T-cell (primary cell): ENCODE data around the gene THAP11. TPM values are rescaled to one million over a fixed set of nuclear protein-coding genes. Genes with fewer than 3 reads are reported as not detected.

Source experiments
- ATAC-seq, 4 experiments: fragments of 200-7000 bp in 3 of 4; fragments of 150-1000 bp in 1 of 4; cut with Tn5 transposase; replicated peaks in 1 of 4; 1 replicate in 3 of 4; 2 replicates in 1 of 4; pipeline ENCODE4 v1.10.0; 2021; ENCODE audit warnings: moderate library complexity in 3 of 4, mild to moderate bottlenecking in 2 of 4, moderate number of reproducible peaks in 1 of 4
- CTCF ChIA-PET, 2 donors: fragments of 300-600 bp; sonication (Branson Sonifier 250); formaldehyde crosslinking; loops; one replicate each; lab custom pipeline; 2022; ENCODE audit warnings: antibody characterized with exemption in 2 of 2; lab: Charles Lee
- POLR2A ChIA-PET, 2 donors: fragments of 300-600 bp; sonication (Branson Sonifier 250); formaldehyde crosslinking; loops; one replicate each; lab custom pipeline; 2022; ENCODE audit warnings: antibody characterized with exemption in 2 of 2; lab: Charles Lee
- DNase-seq, 35 experiments: peaks; one replicate each; pipeline versions ENCODE4 v3.0.0 to v3.0.0-alpha.2; 2013 to 2023
- H3K27ac ChIP-seq: one replicate; pipeline ENCODE4 v1.5.1; 2013; ENCODE audit warnings: low read length
- H3K27me3 ChIP-seq, 2 experiments: replicated peaks in 1 of 2; 1 replicate in 1 of 2; 2 replicates in 1 of 2; pipeline versions ENCODE4 v1.6.1 to v1.7.0; 2013; ENCODE audit warnings: low read length in 1 of 2, mixed read lengths in 1 of 2; ENCODE audit not compliant: control insufficient read depth in 2 of 2, insufficient read depth in 2 of 2; ENCODE audit errors: extremely low read depth in 1 of 2
- H3K36me3 ChIP-seq, 2 donors: 1 replicate in 1 of 2; 2 replicates in 1 of 2; pipeline versions ENCODE4 v1.6.1 to v1.7.0; 2013; ENCODE audit warnings: low read length in 1 of 2; ENCODE audit not compliant: control insufficient read depth in 2 of 2, insufficient read depth in 1 of 2; ENCODE audit errors: extremely low read depth in 1 of 2
- H3K4me1 ChIP-seq, 2 experiments: 1 replicate in 1 of 2; 2 replicates in 1 of 2; pipeline versions ENCODE4 v1.6.1 to v1.7.0; 2013; ENCODE audit warnings: low read length in 2 of 2, mixed read lengths in 1 of 2; ENCODE audit not compliant: insufficient read depth in 2 of 2, control insufficient read depth in 1 of 2; ENCODE audit errors: extremely low read depth in 1 of 2
- H3K4me3 ChIP-seq, 2 donors: 1 replicate in 1 of 2; 2 replicates in 1 of 2; pipeline versions ENCODE4 v1.5.1 to v1.7.0; 2013; ENCODE audit warnings: mild to moderate bottlenecking in 2 of 2, low read length in 1 of 2, moderate library complexity in 1 of 2; ENCODE audit not compliant: control insufficient read depth in 1 of 2; ENCODE audit errors: extremely low read depth in 1 of 2
- H3K9me3 ChIP-seq: 2 replicates; pipeline ENCODE4 v1.7.0; 2013
- H3K27ac Mint-ChIP-seq, 2 donors: one replicate each; pipeline ENCODE4 v1.8.0; 2020 to 2021; ENCODE audit warnings: mild to moderate bottlenecking in 2 of 2, mixed read lengths in 2 of 2
- H3K27me3 Mint-ChIP-seq, 2 donors: one replicate each; pipeline ENCODE4 v1.8.0; 2021 to 2022; ENCODE audit warnings: mixed read lengths in 2 of 2
- H3K36me3 Mint-ChIP-seq: one replicate; pipeline ENCODE4 v1.8.0; 2021; ENCODE audit warnings: mixed read lengths
- H3K4me1 Mint-ChIP-seq, 3 donors: one replicate each; pipeline ENCODE4 v1.8.0; 2020 to 2022; ENCODE audit warnings: mixed read lengths in 3 of 3, mild to moderate bottlenecking in 1 of 3
- H3K4me3 Mint-ChIP-seq, 3 donors: one replicate each; pipeline ENCODE4 v1.8.0; 2020 to 2022; ENCODE audit warnings: mild to moderate bottlenecking in 3 of 3, mixed read lengths in 3 of 3, moderate library complexity in 3 of 3
- H3K9me3 Mint-ChIP-seq, 3 donors: one replicate each; pipeline ENCODE4 v1.8.0; 2020 to 2022; ENCODE audit warnings: mixed read lengths in 3 of 3
- WGBS: methylation state at CpG from one replicate; pipeline ENCODE4 v1.1.5; 2013; ENCODE audit warnings: missing lambda C conversion rate; ENCODE audit not compliant: insufficient coverage; 5-methylcytosine and 5-hydroxymethylcytosine counted together
- total RNA-seq, 35 experiments: library from RNA in 6 of 35; stranded (reverse) in 6 of 35; fragments of 120-200 nt in 1 of 35; gene quantifications; one replicate each; pipeline versions ENCODE4 v1.2.1 to v1.2.4 and lab custom pipeline; 2013 to 2026

THAP11 gene
- total RNA-seq, 5 donors from 2014 or later (not counting 1 experiment from before 2014, with no cell fraction given) = 37.9 to 59.9 (median 55.5) TPM

- H3K27ac ChIP-seq = no peak overlapping the region
- no peak overlapping the region for H3K27ac Mint-ChIP-seq
- 98% methylated on average over 7 of the region's 7 CpGs for WGBS
- no peaks in the 10 kb centered on the region for H3K9me3 ChIP-seq
- H3K36me3 ChIP-seq = peaks cover 6 to 29% of the 10 kb centered on the region in 2 donors
- DNase-seq (no peak), ATAC-seq (no peak)
- peaks cover 14% of the 10 kb centered on the region for H3K36me3 Mint-ChIP-seq
- H3K4me1 ChIP-seq = peaks cover 11 to 22% of the 10 kb centered on the region in 2 experiments
- no peak overlapping the region for H3K4me3 Mint-ChIP-seq
- ChIA-PET CTCF (no interaction called here), POLR2A (no interaction called here)
- H3K27me3 ChIP-seq = no peaks in the 10 kb centered on the region
- H3K9me3 Mint-ChIP-seq = no peaks in the 10 kb centered on the region
- H3K27me3 Mint-ChIP-seq = no peaks in the 10 kb centered on the region
- H3K4me3 ChIP-seq = no peak overlapping the region
- peaks cover 12 to 22% (median 18%) of the 10 kb centered on the region in 3 donors for H3K4me1 Mint-ChIP-seq
Measured at GRCh38 chr16:67869653-67870052, 27.5 kb downstream of the THAP11 start.

- peaks cover 14 to 38% of the 10 kb centered on the region in 2 experiments for H3K4me1 ChIP-seq
- peak overlapping the region in 1 of 2 donors; percentile 91 for H3K27ac Mint-ChIP-seq
- peaks cover 28 to 38% (median 34%) of the 10 kb centered on the region in 3 donors for H3K4me1 Mint-ChIP-seq
- ATAC-seq (no peak), DNase-seq (no peak)
- H3K36me3 ChIP-seq = peaks cover 2 to 28% of the 10 kb centered on the region in 2 donors
- no peaks in the 10 kb centered on the region for H3K9me3 Mint-ChIP-seq
- no peak overlapping the region for H3K4me3 ChIP-seq
- ChIA-PET POLR2A (interaction anchor here in 1 of 2 donors (0.7 kb wide), 1 partner anchor 19 kb away, joined by 14 read pairs; no protein-coding TSS in a partner anchor), CTCF (interaction anchor here in 1 of 2 donors (0.6 to 0.7 kb wide), 2 partner anchors 72 to 132 kb away, joined by 3 read pairs; no protein-coding TSS in a partner anchor)
- 82% methylated on average over 2 of the region's 3 CpGs for WGBS
- peak overlapping the region in 1 of 3 donors; percentile 95 for H3K4me3 Mint-ChIP-seq
- H3K27ac ChIP-seq = no peak overlapping the region
- H3K27me3 ChIP-seq = no peaks in the 10 kb centered on the region
- H3K27me3 Mint-ChIP-seq = no peaks in the 10 kb centered on the region
- peaks cover 14% of the 10 kb centered on the region for H3K36me3 Mint-ChIP-seq
- H3K9me3 ChIP-seq = no peaks in the 10 kb centered on the region
Measured at GRCh38 chr16:67871256-67871655, 29.1 kb downstream of the THAP11 start.

GRCh38 chr16:67872131-67872630 lies 30.1 kb downstream of the THAP11 start:
- peaks cover 29 to 42% (median 35%) of the 10 kb centered on the region in 3 donors for H3K4me1 Mint-ChIP-seq
- ATAC-seq = no peak

GRCh38 chr16:67872631-67873434 lies 30.7 kb downstream of the THAP11 start, which contains the start of gene EDC4:
Gene EDC4, plus strand, starts transcription at chr16:67873052. Its CDS starts 210 bp downstream, at chr16:67873262.
- Histone ChIP-seq H3K9me3 (no peaks in the 10 kb centered on the region), H3K27ac (peak within 1 kb of the TSS; percentile 90), H3K36me3 (peaks cover 11 to 35% of the 10 kb centered on the region in 2 donors), H3K4me1 (peaks cover 14 to 43% of the 10 kb centered on the region in 2 experiments), H3K27me3 (no peaks in the 10 kb centered on the region), H3K4me3 (peak within 1 kb of the TSS; percentile 85 to 94)
- no peaks in the 10 kb centered on the region for H3K27me3 Mint-ChIP-seq
- ChIA-PET POLR2A (no interaction called here), CTCF (interaction anchor here in 1 of 2 donors (0.8 kb wide), 1 partner anchor 11 kb away, joined by 3 read pairs; no protein-coding TSS in a partner anchor)
- peaks cover 29 to 42% (median 35%) of the 10 kb centered on the region in 3 donors for H3K4me1 Mint-ChIP-seq
- no peaks in the 10 kb centered on the region for H3K9me3 Mint-ChIP-seq
- peak; percentile 63 to 91 (median 82) for DNase-seq
- peaks cover 24% of the 10 kb centered on the region for H3K36me3 Mint-ChIP-seq
- H3K4me3 Mint-ChIP-seq = peak within 1 kb of the TSS; percentile 90 to 95 (median 92)
- peak; percentile 91 to 96 (median 92) for ATAC-seq
- peak within 1 kb of the TSS; percentile 89 to 91 for H3K27ac Mint-ChIP-seq
- WGBS = 2% methylated on average over 71 of the region's 72 CpGs

More at GRCh38 chr16:67872131-67872630, 30.1 kb downstream of the THAP11 start:
- no peaks in the 10 kb centered on the region for H3K27me3 ChIP-seq
- H3K4me3 Mint-ChIP-seq = peak overlapping the region; percentile 90 to 95 (median 92)
- peak overlapping the region; percentile 87 to 91 for H3K27ac Mint-ChIP-seq
- CTCF ChIA-PET = no interaction called here
- WGBS = no CpG with 5 or more reads among the region's 2 CpGs
- DNase-seq = no peak
- POLR2A ChIA-PET = no interaction called here
- peaks cover 8 to 34% of the 10 kb centered on the region in 2 donors for H3K36me3 ChIP-seq
- H3K36me3 Mint-ChIP-seq = peaks cover 17% of the 10 kb centered on the region
- peaks cover 14 to 43% of the 10 kb centered on the region in 2 experiments for H3K4me1 ChIP-seq
- no peaks in the 10 kb centered on the region for H3K27me3 Mint-ChIP-seq
- H3K4me3 ChIP-seq = peak overlapping the region; percentile 85 to 94
- no peaks in the 10 kb centered on the region for H3K9me3 Mint-ChIP-seq
- H3K9me3 ChIP-seq = no peaks in the 10 kb centered on the region
- H3K27ac ChIP-seq = peak overlapping the region; percentile 90

- Histone ChIP-seq H3K27me3 (no peaks in the 10 kb centered on the region), H3K9me3 (no peaks in the 10 kb centered on the region), H3K4me1 (peaks cover 14 to 43% of the 10 kb centered on the region in 2 experiments), H3K4me3 (peak overlapping the region; percentile 85 to 94), H3K36me3 (peaks cover 19 to 38% of the 10 kb centered on the region in 2 donors), H3K27ac (peak overlapping the region; percentile 58)
- Mint-ChIP-seq H3K4me1 (peaks cover 29 to 42% (median 35%) of the 10 kb centered on the region in 3 donors), H3K27me3 (no peaks in the 10 kb centered on the region), H3K9me3 (no peaks in the 10 kb centered on the region), H3K4me3 (peak overlapping the region; percentile 90 to 95 (median 92)), H3K36me3 (peaks cover 26% of the 10 kb centered on the region), H3K27ac (peak overlapping the region; percentile 89 to 91)
- CTCF ChIA-PET = interaction anchor here (0.8 to 1.0 kb wide), 2 partner anchors 10 to 61 kb away, joined by 3 read pairs; no protein-coding TSS in a partner anchor
- DNase-seq (no peak), ATAC-seq (peak in 3 of 4 experiments; percentile 4 to 20 (median 15))
- POLR2A ChIA-PET = interaction anchor here in 1 of 2 donors (0.6 kb wide), 1 partner anchor 835 kb away, joined by 5 read pairs; no protein-coding TSS in a partner anchor
- 5% methylated on average over 19 of the region's 23 CpGs for WGBS
Measured at GRCh38 chr16:67873435-67874370, 31.6 kb downstream of the THAP11 start.
